Vagina (tissue), 2 donors: ENCODE data around the gene MAGEB16.

Experiments used
- CTCF ChIP-seq, 3 experiments: fragments of 450-650 bp in 2 of 3; fragments of 200-600 bp in 1 of 3; sonication (generic) in 1 of 3; IDR thresholded peaks; one replicate each; pipeline ENCODE4 v1.5.1; 2017 to 2019; ENCODE audit warnings: antibody characterized with exemption in 3 of 3, mild to moderate bottlenecking in 2 of 3, moderate library complexity in 2 of 3
- POLR2A ChIP-seq, 2 donors: fragments of 450-650 bp; IDR thresholded peaks; one replicate each; pipeline ENCODE4 v1.6.1; 2017; ENCODE audit warnings: antibody characterized with exemption in 2 of 2, mild to moderate bottlenecking in 2 of 2, moderate library complexity in 2 of 2
- POLR2AphosphoS5 ChIP-seq, 2 donors: sonication (generic); formaldehyde crosslinking; IDR thresholded peaks; one replicate each; pipeline ENCODE4 v1.9.0; 2017; ENCODE audit warnings: antibody characterized with exemption in 2 of 2, mild to moderate bottlenecking in 2 of 2, low read depth in 1 of 2; ENCODE audit not compliant: insufficient read depth in 1 of 2

GRCh38 chrX:35829501-35829900 is 31.4 kb downstream of the MAGEB16 start:
- TF ChIP-seq CTCF (IDR thresholded peaks at IDR 0.05) (no peak), POLR2AphosphoS5 (IDR thresholded peaks at IDR 0.05; ENCODE audit: insufficient read depth in 1 of 2, low read depth in 1 of 2) (no peak), POLR2A (IDR thresholded peaks at IDR 0.05) (no peak)
